Left lung (tissue), 10 donors: Measurements from ENCODE around the gene SPINT1. TPM values are rescaled to one million over a fixed set of nuclear protein-coding genes. Genes with fewer than 3 reads are reported as not detected.

Experiments used
- ATAC-seq: fragments of 200-7000 bp; cut with Tn5 transposase; one replicate; pipeline ENCODE4 v1.9.1; 2020; ENCODE audit warnings: moderate library complexity
- DNase-seq, 4 donors: peaks; one replicate each; pipeline ENCODE4 v3.0.0-alpha.2; 2013 to 2020
- H3K27ac ChIP-seq, 2 donors: fragments of 200-600 bp; sonication (generic) in 1 of 2; one replicate each; pipeline versions ENCODE4 v1.5.0 to v1.8.0; 2020 to 2021
- H3K27me3 ChIP-seq, 2 donors: fragments of 200-600 bp; sonication (generic) in 1 of 2; one replicate each; pipeline versions ENCODE4 v1.5.0 to v1.8.0; 2020 to 2021
- H3K36me3 ChIP-seq, 2 donors: fragments of 200-600 bp; sonication (generic) in 1 of 2; one replicate each; pipeline versions ENCODE4 v1.5.0 to v1.8.0; 2020 to 2021
- H3K4me1 ChIP-seq, 2 donors: fragments of 200-600 bp; one replicate each; pipeline ENCODE4 v1.8.0; 2021
- H3K4me3 ChIP-seq, 2 donors: fragments of 200-600 bp; sonication (generic) in 1 of 2; one replicate each; pipeline versions ENCODE4 v1.5.0 to v1.8.0; 2020 to 2021; ENCODE audit warnings: mild to moderate bottlenecking in 1 of 2
- H3K9me3 ChIP-seq, 2 donors: fragments of 200-600 bp; sonication (generic) in 1 of 2; one replicate each; pipeline versions ENCODE4 v1.5.0 to v1.8.0; 2020 to 2021
- CTCF ChIP-seq, 2 donors: fragments of 200-600 bp; sonication (generic) in 1 of 2; IDR thresholded peaks; one replicate each; pipeline versions ENCODE4 v1.5.0 to v1.8.0; 2021; ENCODE audit warnings: antibody characterized with exemption in 2 of 2
- intact Hi-C, 2 donors: fragments of 100-400 bp; cut with DNase I; formaldehyde crosslinking; loops; one replicate each; pipeline versions ENCODE4 v1.11.2 to v1.14.2; 2022
- polyA plus RNA-seq, 6 donors: library from polyadenylated mRNA; unstranded; fragments of 120-200 nt; gene quantifications; one replicate each; pipeline ENCODE4 v1.2.1, GENCODE V29; 2013; ENCODE audit not compliant: insufficient read length in 6 of 6
- total RNA-seq, 2 donors: library from RNA; stranded (reverse); fragmentation: NEBNext Ultra II Directional; extraction: Animal tissue kit (Norgen Biotek cat#: 25700); gene quantifications; one replicate each; pipeline ENCODE4 v1.2.1, GENCODE V29; 2021
- donor health status: DM: no; HTN: yes; CAD: no.
- donor health status: DM: no; HTN: no; CAD: no.

The SPINT1 gene
- total and polyA plus RNA-seq, 8 donors = 51.8 to 160 (median 67.5) TPM

GRCh38 chr15:40881351-40881750, 37.5 kb downstream of the SPINT1 start:
- no peak for TF ChIP-seq CTCF (IDR thresholded peaks at IDR 0.05)
- Histone ChIP-seq H3K27ac (no peak overlapping the region), H3K4me1 (no peaks in the 10 kb centered on the region), H3K9me3 (no peaks in the 10 kb centered on the region), H3K27me3 (no peaks in the 10 kb centered on the region), H3K4me3 (no peak overlapping the region), H3K36me3 (no peaks in the 10 kb centered on the region)
- DNase-seq (no peak), ATAC-seq (no peak)
- intact Hi-C loops = no loop called here

- DNase-seq (no peak), ATAC-seq (no peak)
- Histone ChIP-seq H3K4me3 (no peak overlapping the region), H3K27ac (no peak overlapping the region), H3K9me3 (no peaks in the 10 kb centered on the region), H3K4me1 (no peaks in the 10 kb centered on the region), H3K36me3 (no peaks in the 10 kb centered on the region), H3K27me3 (no peaks in the 10 kb centered on the region)
- intact Hi-C loops = no loop called here
- TF ChIP-seq CTCF (IDR thresholded peaks at IDR 0.05) = no peak
These were observed 42.7 kb downstream of the SPINT1 start for GRCh38 chr15:40886586-40886985.

- no peak for TF ChIP-seq CTCF (IDR thresholded peaks at IDR 0.05)
- ATAC-seq = no peak
- H3K36me3 ChIP-seq = no peaks in the 10 kb centered on the region
- intact Hi-C loops = no loop called here
- no peak overlapping the region for H3K27ac ChIP-seq
- no peaks in the 10 kb centered on the region for H3K27me3 ChIP-seq
- no peak for DNase-seq
- H3K4me3 ChIP-seq = no peak overlapping the region
- H3K9me3 ChIP-seq = no peaks in the 10 kb centered on the region
- peaks cover 0 to 21% of the 10 kb centered on the region in 2 donors for H3K4me1 ChIP-seq
These were observed 45.3 kb downstream of the SPINT1 start for GRCh38 chr15:40889112-40889511.

- no peak overlapping the region for H3K4me3 ChIP-seq
- no peak overlapping the region for H3K27ac ChIP-seq
- intact Hi-C loops = loop anchor here in 1 of 2 donors (5.0 kb wide), 1 partner anchor 214 kb away; no protein-coding TSS in a partner anchor
- no peak for ATAC-seq
- no peaks in the 10 kb centered on the region for H3K27me3 ChIP-seq
- peaks cover 5 to 33% of the 10 kb centered on the region in 2 donors for H3K4me1 ChIP-seq
- no peak for TF ChIP-seq CTCF (IDR thresholded peaks at IDR 0.05)
- H3K36me3 ChIP-seq = peaks cover 0 to 3% of the 10 kb centered on the region in 2 donors
- H3K9me3 ChIP-seq = no peaks in the 10 kb centered on the region
- no peak for DNase-seq
These were observed 47.3 kb downstream of the SPINT1 start for GRCh38 chr15:40891138-40891537.

GRCh38 chr15:40891810-40892446, 48.1 kb downstream of the SPINT1 start:
- intact Hi-C loops = loop anchor here in 1 of 2 donors (5.0 kb wide), 1 partner anchor 215 kb away; no protein-coding TSS in a partner anchor
- peak in 1 of 4 donors; percentile 48 for DNase-seq

More at GRCh38 chr15:40891810-40892446, 48.1 kb downstream of the SPINT1 start:
- peaks cover 0 to 11% of the 10 kb centered on the region in 2 donors for H3K36me3 ChIP-seq
- H3K9me3 ChIP-seq = no peaks in the 10 kb centered on the region
- H3K4me1 ChIP-seq = peaks cover 5 to 39% of the 10 kb centered on the region in 2 donors
- no peak overlapping the region for H3K4me3 ChIP-seq
- peak; percentile 23 for ATAC-seq
- peak; percentile 58 to 72 for TF ChIP-seq CTCF (IDR thresholded peaks at IDR 0.05)
- H3K27me3 ChIP-seq = no peaks in the 10 kb centered on the region
- H3K27ac ChIP-seq = no peak overlapping the region
